A549 (cell line): ENCODE measurements around the gene INSIG2. TPM values are rescaled to one million over a fixed set of nuclear protein-coding genes. Genes with fewer than 3 reads are reported as not detected.

Source experiments
- ATOH8 ChIP-seq: fragments of 250-450 bp; sonication (Bioruptor Pico); IDR thresholded peaks from 2 replicates; pipeline ENCODE4 v1.5.0; 2020; ENCODE audit warnings: low read depth, mild to moderate bottlenecking, moderate library complexity
- BCL3 ChIP-seq: fragments of >200 bp; sonication (Bioruptor Twin); formaldehyde crosslinking; IDR thresholded peaks from 3 replicates; pipeline ENCODE4 v1.6.1; 2016
- CHD2 ChIP-seq: fragments of 150-350 bp; IDR thresholded peaks from 2 replicates; pipeline ENCODE4 v1.6.1; 2014; ENCODE audit warnings: low read length; ENCODE audit not compliant: partially characterized antibody
- CHD4 ChIP-seq: fragments of 200-600 bp; sonication (generic); IDR thresholded peaks from 2 replicates; pipeline ENCODE4 v1.6.1; 2016; ENCODE audit warnings: antibody characterized with exemption, mild to moderate bottlenecking, borderline replicate concordance
- CTCF ChIP-seq: fragments of >200 bp; sonication (Bioruptor Twin); formaldehyde crosslinking; IDR thresholded peaks from 3 replicates; pipeline ENCODE4 v1.5.1; 2016
- E2F6 ChIP-seq: IDR thresholded peaks from 2 replicates; pipeline ENCODE4 v1.6.1; 2012; ENCODE audit warnings: low read depth, borderline replicate concordance
- EHF ChIP-seq: fragments of 250-450 bp; sonication (Bioruptor Pico); IDR thresholded peaks from 2 replicates; pipeline ENCODE4 v1.5.0; 2020; ENCODE audit warnings: mild to moderate bottlenecking
- EHMT2 ChIP-seq: fragments of 200-600 bp; sonication (generic); IDR thresholded peaks from 2 replicates; pipeline ENCODE4 v1.6.1; 2016; ENCODE audit warnings: antibody characterized with exemption, low read depth, mild to moderate bottlenecking, moderate library complexity
- ELK1 ChIP-seq: fragments of 150-350 bp; IDR thresholded peaks from 2 replicates; pipeline ENCODE4 v1.6.1; 2014; ENCODE audit warnings: low read depth, mild to moderate bottlenecking, low read length
- FOSL2 ChIP-seq, 2 experiments: fragments of 450-650 bp in 1 of 2; fragments of >200 bp in 1 of 2; sonication (Bioruptor Twin) in 1 of 2; formaldehyde crosslinking; IDR thresholded peaks; 2 replicates each; pipeline versions ENCODE4 v1.5.0 to v1.6.1; 2016 to 2020; ENCODE audit warnings: mild to moderate bottlenecking in 1 of 2, moderate library complexity in 1 of 2
- HMGXB4 ChIP-seq: fragments of 250-450 bp; sonication (Bioruptor Pico); IDR thresholded peaks from 2 replicates; pipeline ENCODE4 v1.5.0; 2021; ENCODE audit warnings: mild to moderate bottlenecking, moderate library complexity, borderline replicate concordance
- HOXB5 ChIP-seq: fragments of 250-450 bp; sonication (Bioruptor Pico); IDR thresholded peaks from 2 replicates; pipeline ENCODE4 v1.5.0; 2020; ENCODE audit warnings: mild to moderate bottlenecking, moderate library complexity
- JUN ChIP-seq, 2 experiments: fragments of >200 bp; sonication (Bioruptor Twin); formaldehyde crosslinking; IDR thresholded peaks; 2 replicates in 1 of 2; 3 replicates in 1 of 2; pipeline ENCODE4 v1.6.1; 2016 to 2017
- KDM1A ChIP-seq: fragments of 200-600 bp; sonication (generic); IDR thresholded peaks from 2 replicates; pipeline ENCODE4 v1.6.1; 2016; ENCODE audit warnings: low read depth, mild to moderate bottlenecking
- KDM5A ChIP-seq: fragments of 200-600 bp; sonication (generic); IDR thresholded peaks from 2 replicates; pipeline ENCODE4 v1.6.1; 2016; ENCODE audit warnings: antibody characterized with exemption, mild to moderate bottlenecking
- MAX ChIP-seq: IDR thresholded peaks from 2 replicates; pipeline ENCODE4 v1.6.1; 2012
- MYC ChIP-seq: IDR thresholded peaks from 2 replicates; pipeline ENCODE4 v1.6.1; 2012; ENCODE audit warnings: mild to moderate bottlenecking, inconsistent platforms, low read length, improper control_type of control experiment, borderline replicate concordance
- NR3C1 ChIP-seq: fragments of >200 bp; sonication (Bioruptor Twin); formaldehyde crosslinking; IDR thresholded peaks from 3 replicates; pipeline ENCODE4 v1.6.1; 2017
- RARB ChIP-seq: fragments of 250-450 bp; sonication (Bioruptor Pico); IDR thresholded peaks from 2 replicates; pipeline ENCODE4 v1.8.0; 2021; ENCODE audit warnings: mild to moderate bottlenecking, moderate library complexity
- RFX5 ChIP-seq: fragments of 450-650 bp; IDR thresholded peaks from 2 replicates; pipeline ENCODE4 v1.7.1; 2014; ENCODE audit warnings: antibody characterized with exemption, mild to moderate bottlenecking, moderate library complexity
- polyA plus RNA-seq, 4 experiments: library from polyadenylated mRNA; depleted of rRNA in 3 of 4; stranded (reverse); fragments of >200 nt; fragmentation: RNase III in 1 of 4; extraction: RNeasy Plus Mini Kit Qiagen cat#74134 plus additional on column Dnase treatment in 1 of 4; gene quantifications; 2 replicates in 3 of 4; 3 replicates in 1 of 4; pipeline ENCODE4 v1.2.3, GENCODE V29; 2011 to 2017

The INSIG2 gene
- polyA plus RNA-seq, 2 of the 4 experiments (the other 2 are of a cell fraction) = 12.1 to 23.4 TPM

- TF ChIP-seq CTCF (no peak), NR3C1 (no peak), CHD4 (no peak), FOSL2 (IDR thresholded peaks at IDR 0.05) (no peak), FOSL2 (CRISPR knock-in tag; IDR thresholded peaks at IDR 0.05) (no peak), CHD2 (no peak), EHMT2 (no peak), JUN (IDR thresholded peaks at IDR 0.05) (peak in 1 of 2 experiments; percentile 43; a peak in 1 of 5 replicates), EHF (CRISPR knock-in tag) (no peak), HOXB5 (CRISPR knock-in tag) (peak; percentile 91), ATOH8 (CRISPR knock-in tag) (no peak), RARB (CRISPR knock-in tag) (no peak), KDM1A (no peak), ELK1 (no peak), MAX (peak; percentile 80), BCL3 (no peak), KDM5A (no peak), RFX5 (0 out of 2 replicates have a peak, but pooled peaks have one; percentile 40), HMGXB4 (CRISPR knock-in tag) (no peak), MYC (no peak), E2F6 (0 out of 2 replicates have a peak, but pooled peaks have one; percentile 54)
Observed at GRCh38 chr2:118088051-118089024, at the start of gene INSIG2 (continued).
